Activated CD4-positive, CD25-positive, alpha-beta regulatory T cell (primary cell): ENCODE data around the gene KLHL8.

ENCODE experiments used
- DNase-seq, 4 experiments: peaks; one replicate each; lab custom pipeline; 2025; lab: John Stamatoyannopoulos, UW

KLHL8 gene

DNA sequence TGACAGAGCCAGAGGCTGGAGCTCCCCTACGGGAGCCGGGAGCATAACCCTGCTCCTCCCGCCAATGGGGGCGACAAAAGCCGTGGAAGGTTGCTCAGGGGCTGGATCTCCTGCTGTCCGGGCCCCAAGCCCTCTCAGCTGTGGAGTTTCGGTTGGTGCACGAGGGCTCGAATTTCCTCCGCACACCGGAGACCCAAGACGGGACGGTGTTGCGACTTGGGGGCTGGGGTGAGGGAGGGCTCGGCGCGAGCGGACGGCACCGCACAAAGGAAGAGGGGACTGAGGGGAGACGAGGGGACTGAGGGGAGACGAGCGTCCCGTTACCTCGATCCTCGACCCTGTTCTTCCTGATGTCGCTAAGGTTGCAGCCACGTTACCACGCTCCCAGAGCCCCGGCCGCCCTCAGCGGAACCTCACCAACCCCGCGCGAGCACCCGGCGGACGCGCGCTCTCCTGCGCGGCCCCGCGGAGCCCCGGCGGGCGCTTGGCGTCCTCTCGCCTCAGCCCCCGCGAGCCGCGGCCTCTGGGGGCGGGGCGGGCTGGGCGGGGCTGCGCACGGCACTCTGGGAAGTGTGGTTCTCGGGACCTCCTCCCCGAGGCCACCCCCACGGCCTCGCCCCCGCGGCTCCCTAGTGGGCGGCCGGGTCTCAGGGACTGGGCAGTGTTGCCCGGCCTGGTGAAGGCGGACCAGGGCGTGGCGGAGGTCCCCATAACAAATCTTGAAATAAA lies at the start of gene KLHL8:
Gene KLHL8, minus strand, starts transcription at position 525 of the 729 bp plus-strand sequence. CDS start 25,079 bp downstream, outside the sequence.
- DNase-seq: peak; percentile 71 to 89 (median 80)

DNA sequence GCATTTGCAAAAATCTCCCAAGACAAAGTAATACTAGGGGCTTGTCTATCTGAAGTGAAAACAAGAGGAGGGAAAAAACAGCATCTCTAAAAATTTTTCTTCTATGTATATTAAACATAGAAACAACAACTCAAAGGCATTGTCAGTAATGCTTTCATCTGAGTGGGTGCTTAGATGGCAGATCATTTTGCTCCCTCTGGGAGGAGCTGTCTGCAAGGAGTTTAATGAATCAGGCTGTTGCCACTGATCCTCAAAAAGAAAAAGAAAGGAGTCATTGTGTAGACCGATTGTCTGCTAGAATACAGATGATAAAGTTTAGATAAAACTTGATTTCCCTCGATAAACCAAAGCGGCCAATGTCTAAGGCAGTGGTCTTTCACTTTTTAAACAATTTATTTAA lies 49.7 kb upstream of the KLHL8 start:
- DNase-seq: no peak

DNA sequence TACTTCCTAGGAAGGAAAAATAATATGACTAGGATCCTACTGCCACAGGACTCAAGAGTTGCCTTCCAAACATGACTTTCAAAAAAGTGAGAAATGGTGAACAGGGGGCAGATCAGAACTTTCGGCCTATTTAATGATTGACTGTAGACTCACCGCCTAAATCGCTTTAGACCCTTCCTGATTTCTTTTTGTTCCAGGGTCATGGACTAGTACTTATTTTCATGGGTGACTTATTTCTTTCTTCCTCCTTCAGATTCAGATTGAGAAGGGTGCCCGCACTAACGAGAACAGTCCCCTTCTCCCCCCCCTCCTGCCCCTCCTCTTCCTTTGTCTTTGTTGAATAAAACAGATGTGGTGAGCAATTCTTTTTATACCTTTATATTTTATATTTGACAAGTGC lies 48.0 kb upstream of the KLHL8 start:
- DNase-seq: no peak

DNA sequence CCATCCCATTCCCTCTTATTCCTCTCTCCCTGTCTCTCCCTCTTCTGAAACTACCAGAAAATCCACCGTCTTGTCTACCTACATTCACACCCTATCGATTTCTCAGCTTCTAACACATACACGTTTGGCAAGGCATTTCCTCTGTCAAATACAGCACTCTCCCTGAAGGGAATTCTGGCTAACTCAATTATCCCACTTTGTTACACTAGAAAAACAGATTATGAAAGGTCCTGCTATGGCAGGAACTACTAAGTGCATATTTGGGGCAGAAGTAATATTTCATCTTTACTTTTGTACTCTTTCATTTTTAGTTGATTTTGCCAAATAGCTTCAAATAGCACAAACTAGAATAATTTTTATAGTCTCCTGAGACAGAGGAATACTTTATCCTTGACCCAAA lies 46.6 kb upstream of the KLHL8 start:
- no peak for DNase-seq

DNA sequence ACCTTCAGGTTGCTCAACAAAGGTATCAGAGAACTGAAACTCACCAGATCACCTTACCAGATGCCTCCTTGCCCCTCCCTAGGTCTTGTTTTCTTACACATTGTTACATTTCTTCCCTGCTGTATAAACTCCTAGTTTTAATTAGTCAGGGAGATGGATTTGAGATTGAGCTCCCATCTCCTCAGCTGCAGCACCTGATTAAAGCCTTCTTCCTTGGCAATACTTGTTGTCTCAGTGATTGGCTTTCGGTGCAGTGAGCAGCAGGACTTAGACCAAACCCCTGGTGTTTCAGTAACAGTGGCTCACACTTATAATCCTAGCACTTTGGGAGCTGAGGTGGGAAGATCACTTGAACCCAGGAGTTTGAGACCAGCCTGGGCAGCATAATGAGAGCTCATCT lies 42.5 kb upstream of the KLHL8 start:
- DNase-seq: no peak

DNA sequence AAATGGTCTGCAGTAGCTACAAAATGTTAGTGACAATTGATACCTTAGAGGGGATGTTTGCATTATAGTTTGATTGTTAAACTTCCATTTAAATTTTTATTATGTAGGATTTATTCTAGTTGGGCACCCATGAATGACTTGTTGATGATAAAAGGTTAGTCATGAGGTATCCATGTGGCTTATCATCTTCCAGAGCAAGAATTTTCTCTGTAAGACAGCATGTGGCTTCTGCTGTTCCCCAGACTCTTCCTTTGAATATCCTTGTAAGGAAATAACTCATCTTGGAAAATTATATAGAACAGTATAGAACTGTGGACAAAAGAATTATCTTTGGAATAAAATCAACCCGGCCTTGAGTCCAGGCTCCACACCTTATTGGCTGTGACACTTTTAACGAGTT lies 40.1 kb upstream of the KLHL8 start:
- DNase-seq: no peak

DNA sequence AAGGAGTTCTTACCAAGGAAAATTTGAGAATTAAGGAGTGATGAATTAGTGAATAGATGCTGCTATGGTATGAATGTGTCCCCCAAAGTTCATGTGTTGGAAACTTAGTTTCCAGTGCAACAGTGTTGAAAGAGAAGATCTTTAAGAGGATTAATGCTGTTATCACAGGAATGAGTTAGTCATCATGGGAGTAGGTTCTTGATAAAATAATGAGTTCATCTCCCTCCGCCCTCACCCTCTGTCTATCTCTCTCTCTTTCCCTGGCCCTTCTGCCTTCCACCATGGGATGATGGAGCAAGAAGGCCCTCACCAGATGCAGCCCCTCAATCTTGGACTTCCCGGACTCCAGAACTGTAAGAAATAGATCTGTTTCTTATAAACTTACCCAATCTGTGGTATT lies 38.3 kb upstream of the KLHL8 start:
- DNase-seq: no peak

DNA sequence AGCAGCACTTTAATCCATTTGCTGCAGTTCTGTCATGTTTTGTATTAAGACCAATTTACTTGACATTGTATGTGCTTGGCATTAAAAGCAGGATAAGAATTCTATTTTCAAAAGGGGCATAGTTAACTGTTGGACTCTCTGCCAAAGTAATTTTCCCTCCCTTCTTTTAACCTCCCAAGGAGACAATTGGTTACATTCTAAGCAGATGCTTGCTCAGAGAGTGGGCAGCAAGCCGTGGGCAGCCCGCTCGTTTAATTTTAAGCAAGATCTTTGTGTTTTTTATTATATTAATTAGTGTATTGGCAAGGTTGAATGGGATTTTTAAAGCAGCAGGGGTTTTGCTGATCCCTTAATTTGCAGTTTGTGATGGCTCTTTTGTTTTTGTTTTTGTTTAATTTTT lies 37.1 kb upstream of the KLHL8 start:
- no peak for DNase-seq

DNA sequence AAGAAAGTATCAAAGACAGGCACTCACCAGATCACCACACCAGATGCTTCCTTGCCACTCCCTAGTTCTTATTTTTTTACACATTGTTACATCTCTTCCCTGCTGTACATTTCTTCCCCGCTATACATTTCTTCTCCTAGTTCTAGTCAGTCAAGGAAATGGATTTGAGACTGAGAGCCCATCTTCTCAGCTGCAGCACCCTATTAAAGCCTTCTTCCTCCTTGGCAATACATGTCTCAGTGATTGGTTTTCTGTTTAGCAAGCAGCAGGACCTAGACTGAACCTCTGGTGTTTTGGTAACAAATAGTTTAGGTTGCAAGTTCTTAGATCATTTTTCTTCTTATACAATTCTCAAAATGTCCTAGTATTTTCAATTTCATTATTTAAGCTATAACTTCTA lies 35.3 kb upstream of the KLHL8 start:
- no peak for DNase-seq

DNA sequence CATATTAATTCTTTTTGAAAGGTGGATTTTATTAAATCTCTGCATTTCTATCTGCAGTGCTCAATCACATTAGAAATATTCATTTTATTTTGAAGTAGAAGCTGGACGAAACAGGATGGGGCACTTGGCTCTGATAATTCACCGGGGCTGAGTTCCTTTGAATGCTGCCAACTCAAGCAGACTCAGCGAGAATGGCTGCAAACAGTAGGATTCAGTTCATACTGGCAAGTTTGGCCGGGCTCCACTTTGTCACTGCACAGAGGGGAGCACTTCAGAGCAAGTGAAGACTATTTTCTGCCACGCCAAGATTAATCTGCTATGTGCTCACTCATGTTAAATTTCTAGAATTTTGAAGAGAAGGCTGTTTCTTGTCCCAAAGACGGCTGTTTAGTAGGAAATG lies 30.7 kb upstream of the KLHL8 start:
- DNase-seq: no peak

DNA sequence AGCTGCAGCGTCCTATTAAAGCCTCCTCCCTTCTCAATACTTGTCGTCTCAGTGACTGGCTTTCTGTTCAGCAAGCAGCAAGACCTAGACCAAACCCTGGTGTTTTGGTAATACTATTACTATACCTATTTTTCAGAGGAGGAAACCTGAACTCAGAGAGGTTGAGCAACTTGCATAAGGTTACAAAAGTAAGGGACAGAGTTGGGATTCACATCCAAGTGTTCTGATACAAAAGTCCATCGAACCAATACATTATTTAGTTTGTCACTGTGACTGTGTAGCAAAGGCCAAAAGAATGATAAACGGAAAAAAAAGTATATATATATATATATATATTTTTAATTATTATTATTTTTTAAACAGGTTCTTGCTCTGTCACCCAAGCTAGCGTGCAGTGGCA lies 29.9 kb upstream of the KLHL8 start:
- DNase-seq: no peak

DNA sequence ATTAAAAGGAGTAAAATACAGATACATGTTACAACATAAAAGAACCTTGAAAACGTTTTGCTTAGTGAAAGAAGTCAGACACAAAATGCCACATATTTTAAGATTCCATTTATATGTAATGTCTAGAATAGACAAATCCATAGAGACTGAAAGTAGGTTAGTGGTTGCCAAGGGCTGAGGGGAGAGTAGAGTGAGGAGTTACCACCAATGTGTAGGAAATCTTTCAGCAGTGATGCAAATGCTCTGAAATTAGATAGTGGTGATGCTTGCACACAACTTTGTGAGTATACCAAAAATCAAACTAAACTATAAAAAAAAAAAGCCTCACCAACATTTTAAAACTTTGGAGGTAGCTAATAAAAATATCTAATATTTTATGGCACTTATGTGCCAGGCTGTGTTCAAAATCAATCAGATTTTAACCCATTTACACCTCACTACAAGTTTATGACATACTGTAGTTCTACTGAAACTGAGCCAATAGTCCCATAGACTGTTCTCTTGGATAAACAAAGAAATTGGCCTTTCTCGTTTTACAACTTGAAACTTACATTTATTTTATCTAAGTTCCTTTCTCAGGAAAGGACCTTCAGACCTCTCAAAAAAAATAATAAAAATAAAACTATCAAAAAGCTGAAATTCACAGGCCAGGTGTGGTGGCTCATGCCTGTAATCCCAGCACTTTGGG lies 29.1 kb upstream of the KLHL8 start:
- DNase-seq: no peak

DNA sequence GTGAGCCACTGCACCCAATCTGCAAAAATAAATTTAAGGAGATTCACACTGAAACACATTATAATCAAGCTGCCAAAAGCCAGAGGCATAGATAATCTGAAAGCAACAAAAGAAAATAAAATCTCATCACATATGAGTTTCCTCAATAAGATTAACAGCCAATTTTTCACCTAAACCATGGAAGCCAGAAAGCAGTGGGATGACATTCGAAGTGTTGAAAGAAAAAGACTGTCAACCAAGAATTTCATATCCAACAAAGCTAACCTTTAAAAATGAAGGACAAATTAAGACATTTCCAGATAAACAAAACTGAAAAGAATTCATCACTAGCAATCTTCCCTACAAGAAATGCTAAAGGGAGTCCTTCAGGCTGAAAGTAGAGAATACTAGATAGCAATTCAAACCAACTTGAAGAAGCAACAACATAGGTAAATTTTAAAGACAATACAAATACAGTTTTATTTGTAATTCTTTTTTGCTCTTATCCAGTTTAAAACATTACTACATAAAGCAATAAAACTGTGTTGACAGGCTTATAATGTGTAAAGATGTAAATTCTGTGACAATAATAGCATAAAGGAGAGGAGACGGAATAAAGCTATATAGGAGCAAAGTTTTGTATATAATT lies 23.1 kb upstream of the KLHL8 start:
- no peak for DNase-seq

DNA sequence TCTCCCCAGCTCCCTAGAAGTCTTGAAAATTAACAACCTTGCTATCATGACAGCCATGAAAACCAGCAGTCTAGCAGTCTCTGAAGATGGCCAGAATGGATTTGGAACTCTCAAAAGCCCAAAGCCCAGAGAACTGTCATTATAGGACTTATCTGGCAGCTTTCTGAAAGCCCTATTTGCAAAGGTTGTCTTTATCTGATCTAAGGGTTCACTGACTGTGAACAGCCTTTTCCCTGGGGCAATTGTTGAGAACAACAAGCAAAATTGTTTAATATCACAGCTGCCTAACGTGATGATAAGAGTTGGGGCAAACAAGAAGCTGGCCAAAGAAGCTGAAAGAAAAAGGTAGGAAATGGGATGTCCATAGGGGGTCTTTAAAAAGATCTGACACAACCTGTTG lies 20.9 kb upstream of the KLHL8 start:
- no peak for DNase-seq

DNA sequence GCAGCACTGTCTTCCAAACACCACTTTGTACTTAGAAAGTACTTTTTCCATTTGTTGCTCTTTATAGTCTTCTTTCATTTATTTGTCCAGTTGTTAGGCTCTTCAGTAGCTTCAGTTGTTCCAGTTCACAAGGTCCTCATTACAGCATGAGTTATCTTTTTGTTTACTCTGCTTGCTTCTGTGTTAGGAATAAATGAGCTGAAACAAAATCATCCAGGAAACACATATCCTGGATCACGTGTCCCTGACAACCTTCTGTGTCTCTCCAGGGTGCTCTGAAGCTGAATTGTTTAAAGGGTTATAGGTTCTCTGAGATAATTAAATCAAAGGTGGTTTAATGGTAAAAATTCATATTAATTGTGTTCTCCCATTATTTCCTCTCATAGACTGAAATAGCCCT lies 19.9 kb upstream of the KLHL8 start:
- DNase-seq: no peak

DNA sequence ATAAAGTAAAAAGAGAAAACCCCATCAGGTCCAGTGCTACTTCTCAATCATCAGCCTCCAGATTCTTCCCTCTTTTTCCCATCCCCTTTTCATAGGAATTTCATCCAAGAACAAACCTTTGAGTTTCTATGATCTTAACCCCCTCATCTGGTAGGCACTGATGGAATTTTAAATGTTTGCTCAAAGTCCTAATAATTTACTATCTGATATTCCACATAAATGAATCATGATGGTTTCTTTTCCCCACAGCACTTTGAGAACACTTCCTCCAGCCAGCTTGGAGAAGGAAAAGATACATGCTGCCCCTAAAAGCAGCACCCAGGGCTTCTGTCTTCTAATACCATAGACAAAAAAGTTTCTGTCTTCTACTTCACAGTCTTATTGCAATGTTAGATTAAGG lies 19.4 kb upstream of the KLHL8 start:
- DNase-seq: no peak

DNA sequence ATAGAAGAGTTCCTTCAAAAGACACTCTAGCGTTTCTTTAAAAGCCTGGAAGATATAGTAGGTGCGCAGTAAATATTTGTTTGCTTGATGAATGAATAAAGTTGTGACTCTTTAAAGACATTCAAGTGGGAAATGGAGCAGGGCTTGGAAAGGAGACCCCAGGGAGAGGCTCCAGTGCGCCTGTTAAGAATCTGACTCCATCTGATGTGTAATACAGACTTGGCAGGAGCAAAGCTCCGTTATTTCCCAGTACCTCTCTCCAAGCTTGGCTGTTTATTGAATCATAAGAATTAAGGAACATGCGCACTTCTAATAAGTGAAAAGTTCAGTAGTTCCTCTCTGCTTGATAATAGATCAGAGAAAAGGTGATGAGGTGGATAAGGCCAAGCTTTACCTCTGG lies 18.8 kb upstream of the KLHL8 start:
- DNase-seq: no peak

DNA sequence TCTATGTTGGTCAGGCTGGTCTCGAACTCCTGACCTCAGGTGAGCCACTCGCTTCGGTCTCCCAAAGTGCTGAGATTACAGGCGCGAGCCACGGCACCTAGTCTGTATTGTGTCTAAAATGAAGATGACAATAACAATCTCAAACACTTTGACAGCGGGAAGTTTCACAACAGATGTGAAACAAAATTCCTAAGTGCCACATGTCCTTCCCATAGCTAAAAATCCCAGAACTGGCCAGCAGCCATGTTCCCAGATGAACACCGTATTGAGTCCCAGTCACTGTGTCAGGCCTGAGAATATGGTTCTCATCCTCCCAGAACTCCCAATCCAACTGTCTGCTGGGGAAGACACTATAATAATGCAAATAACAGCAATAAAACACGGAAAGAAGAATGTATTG lies 16.4 kb upstream of the KLHL8 start:
- DNase-seq: no peak

DNA sequence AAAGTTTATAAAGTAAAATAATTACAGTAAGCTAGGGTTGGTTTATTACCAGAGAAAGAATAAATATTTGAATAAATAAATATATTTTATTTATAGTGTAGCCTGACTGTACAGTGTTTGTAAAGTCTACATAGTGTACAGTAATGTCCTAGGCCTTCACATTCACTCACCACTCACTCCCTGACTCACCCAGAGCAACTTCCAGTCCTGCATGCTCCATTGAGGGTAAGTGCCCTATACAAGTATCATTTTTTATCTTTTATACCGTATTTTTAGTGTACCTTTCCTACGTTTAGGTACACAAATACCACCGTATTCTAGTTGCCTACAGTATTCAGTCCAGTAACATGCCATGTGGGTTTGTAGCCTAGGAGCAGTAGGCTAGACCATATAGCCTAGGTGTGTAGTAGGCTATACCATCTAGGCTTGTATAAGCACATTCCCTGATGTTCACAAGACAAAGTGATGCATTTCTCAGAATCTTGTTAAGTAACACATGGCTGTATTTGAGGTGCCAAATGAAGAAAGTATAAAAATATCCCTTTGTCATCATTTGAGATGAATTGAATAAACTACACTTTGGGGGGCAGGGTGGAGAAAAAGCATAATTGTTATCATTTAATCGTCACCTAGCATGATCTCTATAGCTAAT lies 14.7 kb upstream of the KLHL8 start:
- DNase-seq: no peak

DNA sequence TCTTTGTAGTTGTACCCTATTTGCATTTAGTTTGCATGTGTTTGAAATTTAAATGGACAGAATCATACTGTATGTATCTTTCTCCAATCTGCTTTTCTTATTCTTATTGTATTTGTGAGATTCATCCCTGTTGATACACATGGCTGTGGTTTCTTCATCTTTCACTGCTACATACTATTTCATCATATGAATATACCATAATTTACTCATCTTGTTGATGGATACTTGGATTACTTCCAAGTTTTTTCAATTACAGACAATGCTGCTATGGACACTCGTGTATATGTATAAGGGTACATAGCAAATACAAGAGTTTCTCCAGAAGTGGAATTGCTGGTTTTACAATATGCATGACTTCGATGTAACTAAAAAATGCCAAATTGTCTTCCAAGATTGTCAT lies 11.8 kb upstream of the KLHL8 start:
- DNase-seq: no peak

DNA sequence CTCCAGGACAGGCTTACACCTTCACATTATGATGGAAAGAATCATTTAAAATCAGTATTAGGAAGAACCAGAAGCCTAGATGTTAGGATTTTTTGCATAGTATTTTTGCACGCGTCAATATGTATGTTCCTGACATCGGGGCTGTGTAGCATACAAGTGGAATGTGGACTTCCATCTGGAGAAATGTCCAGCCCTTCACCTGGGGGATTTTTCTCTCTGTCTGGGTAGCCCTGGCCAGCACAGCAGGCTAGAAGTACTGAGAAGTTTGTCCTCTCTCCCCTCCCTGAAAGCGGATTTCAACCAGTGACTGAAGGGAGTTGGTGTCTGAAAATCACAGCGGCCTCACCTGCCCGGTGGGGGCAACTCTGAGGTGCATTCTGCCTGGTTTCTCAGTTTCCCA lies 10.4 kb upstream of the KLHL8 start:
- no peak for DNase-seq

DNA sequence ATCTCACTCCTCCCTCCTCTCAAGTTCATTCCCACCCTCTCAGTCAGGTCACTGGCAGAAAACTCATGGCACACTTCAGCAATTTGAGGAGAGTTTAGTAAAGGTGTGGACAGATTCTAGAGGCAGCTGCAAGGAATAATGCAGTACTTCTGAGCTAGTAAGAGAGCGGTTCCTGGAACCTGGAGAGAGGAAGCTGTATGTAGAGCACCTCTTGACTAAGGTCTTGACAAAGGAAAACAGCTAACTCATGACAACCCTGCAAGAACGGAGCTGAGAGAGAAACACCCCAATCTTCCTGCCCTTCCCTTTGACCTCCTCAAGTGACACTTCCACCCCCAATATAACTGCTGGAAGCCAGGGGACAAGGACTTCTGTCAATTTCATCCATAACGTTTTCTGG lies 9.6 kb upstream of the KLHL8 start:
- DNase-seq: no peak

DNA sequence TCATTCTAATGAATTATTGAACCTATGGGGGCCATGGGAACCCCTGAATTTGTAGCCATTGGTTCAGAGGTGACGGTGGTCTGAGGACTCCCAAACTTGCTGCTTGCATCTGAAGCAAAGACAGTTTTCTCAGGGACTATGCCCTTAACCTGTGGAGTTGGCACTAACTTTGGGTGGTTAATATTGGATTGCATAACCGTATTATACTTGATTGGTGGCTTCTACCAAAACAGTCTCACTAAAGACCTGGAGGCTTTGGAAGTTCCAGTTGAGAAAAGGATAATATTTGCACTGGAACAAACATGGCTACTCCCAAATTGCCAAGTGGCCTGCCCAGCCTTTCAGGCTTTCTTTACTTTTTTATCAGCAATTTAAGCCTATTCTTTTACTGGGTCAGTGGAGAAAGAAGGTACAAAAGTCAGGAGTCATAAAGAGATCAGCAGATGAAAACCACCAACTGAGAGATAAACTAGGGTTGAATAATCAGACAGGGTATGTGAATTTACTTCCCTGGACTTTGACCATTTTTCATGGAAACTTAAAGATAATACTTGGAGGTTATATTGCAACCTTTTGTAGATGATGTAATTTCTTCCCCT lies 7.9 kb upstream of the KLHL8 start:
- DNase-seq: no peak
